NCI-H2029 (cell line): ENCODE results near the gene LIME1.

Source experiments
- DNase-seq: peaks from one replicate; lab custom pipeline; 2025; lab: John Stamatoyannopoulos, UW

The LIME1 gene

GRCh38 chr20:63737945-63738686, 1.7 kb downstream of the LIME1 start:
- no peak for DNase-seq

DNA sequence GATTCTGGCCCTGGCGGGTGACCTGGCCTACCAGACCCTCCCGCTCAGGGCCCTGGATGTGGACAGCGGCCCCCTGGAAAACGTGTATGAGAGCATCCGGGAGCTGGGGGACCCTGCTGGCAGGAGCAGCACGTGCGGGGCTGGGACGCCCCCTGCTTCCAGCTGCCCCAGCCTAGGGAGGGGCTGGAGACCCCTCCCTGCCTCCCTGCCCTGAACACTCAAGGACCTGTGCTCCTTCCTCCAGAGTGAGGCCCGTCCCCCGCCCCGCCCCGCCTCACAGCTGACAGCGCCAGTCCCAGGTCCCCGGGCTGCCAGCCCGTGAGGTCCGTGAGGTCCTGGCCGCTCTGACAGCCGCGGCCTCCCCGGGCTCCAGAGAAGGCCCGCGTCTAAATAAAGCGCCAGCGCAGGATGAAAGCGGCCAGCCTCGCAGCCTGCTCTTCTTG, 2.2 kb downstream of the LIME1 start:
- no peak for DNase-seq

DNA sequence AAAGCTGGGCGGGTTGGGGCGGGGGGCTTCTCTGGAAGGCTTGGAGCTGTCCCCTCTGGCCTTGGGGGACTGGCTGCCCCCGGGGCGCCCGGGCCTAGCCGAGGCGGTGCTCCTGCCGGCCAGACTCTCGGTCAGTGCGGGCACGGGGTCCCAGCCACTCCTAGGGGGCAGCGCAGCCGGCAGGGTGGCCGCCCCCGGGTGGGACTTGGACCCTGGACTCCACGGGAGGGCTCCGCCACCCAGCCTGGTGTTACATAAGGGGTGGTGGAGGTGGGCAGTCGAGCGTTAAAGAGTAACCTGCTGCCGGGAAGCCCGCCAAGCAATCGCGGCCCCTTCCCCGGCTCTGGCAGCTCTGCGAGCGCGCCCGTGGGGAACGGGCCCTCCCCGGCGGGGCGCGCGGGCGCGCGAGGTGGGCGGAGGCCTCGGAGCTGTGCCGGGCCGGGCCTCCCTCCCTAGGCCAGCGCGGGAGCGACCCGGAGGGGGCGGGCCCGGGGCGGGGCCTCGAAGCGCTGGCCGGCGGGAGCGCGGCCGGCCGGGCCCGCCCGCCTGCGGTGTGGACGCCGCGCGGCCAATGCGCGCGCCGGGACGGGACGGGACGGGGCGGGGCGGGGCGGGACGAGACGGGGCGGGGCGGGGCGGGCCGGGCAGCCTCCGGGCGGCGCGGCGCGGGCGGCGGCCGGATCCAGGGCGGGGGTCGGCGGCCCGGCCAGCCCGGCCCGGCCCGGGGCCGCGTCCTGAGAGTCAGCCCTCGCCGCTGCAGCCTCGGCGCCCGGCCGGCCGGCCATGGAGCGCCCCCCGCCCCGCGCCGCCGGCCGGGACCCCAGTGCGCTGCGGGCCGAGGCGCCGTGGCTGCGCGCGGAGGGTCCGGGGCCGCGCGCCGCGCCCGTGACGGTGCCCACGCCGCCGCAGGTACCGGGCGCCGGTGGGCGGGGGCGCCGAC, 2.9 kb downstream of the LIME1 start, which contains the start of gene SLC2A4RG:
Gene SLC2A4RG (plus strand): TSS at position 647 of the 940 bp plus-strand sequence. CDS start 137 bp downstream, at position 784.
- peak; percentile 60 for DNase-seq

- peak; percentile 32 for DNase-seq
Observed at GRCh38 chr20:63740070-63740626, 3.7 kb downstream of the LIME1 start.

DNA sequence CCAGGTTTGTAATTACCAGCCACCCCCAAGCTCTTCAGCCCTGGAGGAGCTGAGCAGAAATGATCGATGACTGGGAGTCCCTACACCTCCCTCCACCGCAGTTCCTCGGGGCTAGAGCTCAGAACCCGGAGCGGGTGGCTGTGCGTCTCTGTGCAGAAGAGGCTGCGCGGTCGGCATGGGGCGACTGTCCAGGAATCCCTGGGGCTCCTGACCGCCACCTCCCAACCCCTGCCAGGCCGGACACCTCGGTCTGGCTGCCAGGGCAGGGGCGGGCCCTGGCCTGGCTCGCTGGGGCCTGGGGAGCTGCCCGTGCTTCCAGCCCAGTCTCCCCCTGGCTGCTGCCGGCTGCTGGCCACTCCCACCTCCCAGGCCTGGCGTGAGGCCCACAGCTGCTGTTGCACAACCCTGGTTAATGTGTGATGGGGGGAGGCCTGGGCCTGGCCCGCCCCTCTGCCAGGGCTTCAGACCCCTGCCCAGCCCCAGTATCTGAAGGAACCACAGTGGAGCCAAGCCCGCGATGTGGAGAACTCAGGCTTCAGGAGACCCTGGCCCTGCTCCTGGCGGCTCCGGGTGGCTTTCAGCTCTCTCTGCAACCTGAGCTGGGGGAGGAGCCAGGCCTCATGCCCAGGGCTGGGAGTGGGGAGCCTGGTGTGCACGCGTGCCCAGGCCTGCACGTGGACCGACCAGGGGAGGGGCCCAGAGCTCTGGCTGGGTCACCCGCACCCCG, 4.3 kb downstream of the LIME1 start:
- DNase-seq, result peak; percentile 71

- DNase-seq, result no peak
Observed at GRCh38 chr20:63741354-63741675, 4.9 kb downstream of the LIME1 start.

DNA sequence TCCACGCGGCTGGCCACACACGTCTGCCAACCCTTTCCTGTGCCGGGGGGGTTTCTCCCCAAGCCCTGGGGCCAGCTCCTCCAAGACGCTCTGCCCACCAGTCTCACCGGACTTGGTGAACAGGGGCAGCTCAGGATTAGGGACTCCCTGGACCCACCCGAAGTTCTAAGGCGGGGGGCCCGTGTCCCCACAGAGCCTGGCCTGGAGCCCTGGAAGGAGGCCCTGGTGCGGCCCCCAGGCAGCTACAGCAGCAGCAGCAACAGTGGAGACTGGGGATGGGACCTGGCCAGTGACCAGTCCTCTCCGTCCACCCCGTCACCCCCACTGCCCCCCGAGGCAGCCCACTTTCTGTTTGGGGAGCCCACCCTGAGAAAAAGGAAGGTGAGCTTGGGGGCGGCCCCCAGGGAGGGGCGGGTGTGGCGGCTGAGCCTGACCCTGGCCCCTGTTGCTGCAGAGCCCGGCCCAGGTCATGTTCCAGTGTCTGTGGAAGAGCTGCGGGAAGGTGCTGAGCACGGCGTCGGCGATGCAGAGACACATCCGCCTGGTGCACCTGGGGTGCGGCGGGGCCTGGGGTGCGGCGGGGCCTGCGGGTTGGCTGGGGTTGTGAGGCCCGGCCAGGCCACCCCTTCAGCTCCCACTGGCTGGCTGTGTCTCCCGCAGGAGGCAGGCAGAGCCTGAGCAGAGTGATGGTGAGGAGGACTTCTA, 5.4 kb downstream of the LIME1 start:
- DNase-seq, result no peak

GRCh38 chr20:63742381-63743024, 6.0 kb downstream of the LIME1 start:
- DNase-seq, result no peak

DNA sequence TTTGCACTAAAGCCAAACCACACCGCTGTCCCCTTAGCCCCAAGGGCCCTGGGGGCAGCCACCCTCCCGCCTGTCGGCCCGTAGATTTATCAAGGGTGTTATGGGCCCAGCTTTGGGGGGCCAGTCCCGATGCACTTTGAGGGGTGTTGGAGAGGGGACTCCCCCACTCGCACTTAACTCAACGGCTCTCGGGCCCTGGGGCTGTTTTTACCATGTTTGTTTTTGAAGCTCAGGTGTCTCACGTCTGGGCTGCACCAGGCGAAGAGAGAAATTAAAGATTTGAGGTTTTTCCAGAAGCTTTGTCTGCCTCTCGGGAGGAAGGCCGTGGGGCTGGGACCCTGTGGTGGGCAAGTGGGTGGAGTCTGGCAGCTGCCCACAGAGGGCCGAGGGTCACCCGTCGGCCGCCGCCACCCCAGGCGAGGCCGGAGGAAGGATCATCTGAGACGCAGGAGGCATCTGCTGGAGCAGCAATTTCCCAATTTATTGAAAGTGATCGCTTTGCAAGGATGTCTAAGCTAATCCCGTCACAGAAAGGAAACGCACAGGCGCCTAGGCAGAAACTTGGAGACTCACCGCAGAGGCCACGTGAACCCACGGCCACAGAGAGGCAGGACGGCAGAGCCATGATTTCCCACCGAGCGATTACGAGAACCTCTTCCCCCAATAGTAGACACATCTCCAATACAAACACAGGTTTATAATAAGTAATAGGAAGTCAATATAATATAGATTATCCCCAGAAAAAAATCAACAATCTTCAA, 6.9 kb downstream of the LIME1 start:
- no peak for DNase-seq

DNA sequence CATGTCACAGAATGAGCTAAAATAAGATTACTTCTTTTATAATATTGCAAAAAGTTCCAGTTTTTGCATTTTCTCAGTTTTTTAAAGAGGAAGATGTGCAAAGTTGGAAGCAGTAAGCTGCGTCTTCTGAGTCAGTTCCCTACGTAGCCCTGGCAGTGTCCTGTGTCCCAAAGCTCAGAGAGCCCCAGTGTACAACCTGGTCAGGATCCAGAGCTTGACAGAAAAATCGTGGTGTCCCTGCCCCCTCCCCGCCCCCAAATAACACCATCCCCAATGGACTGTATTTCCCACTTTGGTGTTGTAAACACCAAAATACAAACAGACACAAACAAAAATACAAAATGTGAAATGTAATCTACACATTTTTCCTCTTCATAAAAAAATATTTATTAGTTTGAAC, 7.7 kb downstream of the LIME1 start:
- DNase-seq, result no peak

GRCh38 chr20:63744574-63745423, 8.3 kb downstream of the LIME1 start:
- DNase-seq, result no peak

GRCh38 chr20:63745424-63745805, 9.0 kb downstream of the LIME1 start:
- DNase-seq, result no peak

GRCh38 chr20:63745961-63746731, 9.7 kb downstream of the LIME1 start:
- no peak for DNase-seq

DNA sequence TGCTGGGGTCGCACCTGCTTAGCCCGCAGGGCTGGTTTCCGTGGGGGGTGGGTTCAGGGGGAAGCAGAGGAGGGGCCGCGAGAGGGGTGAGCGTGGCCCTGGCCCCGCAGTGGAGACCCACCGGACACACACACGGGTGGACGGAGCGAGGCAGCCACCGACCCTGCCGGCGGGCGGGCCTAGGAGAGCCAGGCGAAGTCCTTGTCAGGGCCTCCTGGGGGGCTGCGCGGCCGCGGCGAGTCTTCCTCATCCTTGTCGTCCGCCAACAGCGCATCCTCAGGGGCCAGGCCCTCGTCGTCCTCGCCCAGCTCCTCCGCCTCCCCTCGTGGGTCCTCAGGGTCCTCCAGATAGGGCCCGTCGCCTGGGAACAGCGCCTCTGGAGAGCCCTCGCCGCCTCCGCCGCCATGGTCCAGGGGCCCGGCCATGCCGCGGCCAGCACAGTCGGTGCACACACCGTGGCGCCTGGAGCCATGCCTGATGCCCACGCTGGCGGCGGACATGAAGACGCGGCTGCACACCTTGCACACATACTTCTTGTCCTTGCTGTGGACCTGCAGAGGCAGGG, 10.4 kb downstream of the LIME1 start:
- no peak for DNase-seq

DNA sequence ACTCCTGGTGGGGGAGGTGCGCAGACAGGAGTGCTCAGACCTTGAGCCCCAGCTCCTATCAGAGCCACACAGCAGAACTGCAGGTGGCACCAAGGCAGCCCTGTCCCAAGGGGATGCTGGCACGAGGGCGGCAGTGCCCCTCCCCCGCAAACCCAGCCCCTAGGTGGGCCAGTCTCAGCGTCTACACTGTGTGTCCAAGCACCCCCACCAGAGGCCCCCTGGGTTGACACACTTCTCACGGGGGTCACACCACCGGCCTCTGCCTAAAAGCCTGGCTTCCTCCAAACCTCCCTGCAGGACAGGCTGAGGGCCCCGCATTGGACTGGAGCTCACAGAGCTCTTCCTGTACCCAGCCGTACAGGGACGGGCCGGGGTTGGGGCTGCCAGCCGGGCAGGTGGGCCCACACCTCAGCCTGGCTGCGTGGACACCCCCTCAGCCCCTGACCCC, 11.2 kb downstream of the LIME1 start:
- no peak for DNase-seq

- DNase-seq, result no peak
Observed at GRCh38 chr20:63748070-63748933, 11.8 kb downstream of the LIME1 start.

DNA sequence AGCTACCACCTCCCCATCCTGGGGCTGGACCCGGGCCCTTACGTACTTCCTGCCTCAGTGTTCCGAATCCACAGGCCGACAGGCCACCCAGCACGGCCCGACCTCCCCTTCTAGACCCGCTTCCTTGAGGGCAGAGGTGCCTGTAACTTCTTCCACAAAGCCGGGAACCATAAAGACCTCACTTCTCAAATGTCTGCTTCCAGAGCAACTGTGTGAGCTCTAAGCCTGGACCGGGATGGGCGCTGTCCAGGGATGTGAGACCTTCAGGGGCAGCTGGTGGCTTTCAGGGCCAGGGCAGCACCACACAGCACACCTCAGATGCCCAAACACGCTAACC, 12.4 kb downstream of the LIME1 start:
- DNase-seq, result no peak
